GM18868 (cell line): ENCODE measurements around the gene SLC66A1.

Experiments
- ATAC-seq: cut with Tn5 transposase; IDR thresholded peaks from one replicate; pipeline ENCODE4 v1.9.1; 2021; ENCODE audit warnings: mild to moderate bottlenecking, moderate library complexity; ENCODE audit not compliant: unreplicated experiment

SLC66A1 gene

DNA sequence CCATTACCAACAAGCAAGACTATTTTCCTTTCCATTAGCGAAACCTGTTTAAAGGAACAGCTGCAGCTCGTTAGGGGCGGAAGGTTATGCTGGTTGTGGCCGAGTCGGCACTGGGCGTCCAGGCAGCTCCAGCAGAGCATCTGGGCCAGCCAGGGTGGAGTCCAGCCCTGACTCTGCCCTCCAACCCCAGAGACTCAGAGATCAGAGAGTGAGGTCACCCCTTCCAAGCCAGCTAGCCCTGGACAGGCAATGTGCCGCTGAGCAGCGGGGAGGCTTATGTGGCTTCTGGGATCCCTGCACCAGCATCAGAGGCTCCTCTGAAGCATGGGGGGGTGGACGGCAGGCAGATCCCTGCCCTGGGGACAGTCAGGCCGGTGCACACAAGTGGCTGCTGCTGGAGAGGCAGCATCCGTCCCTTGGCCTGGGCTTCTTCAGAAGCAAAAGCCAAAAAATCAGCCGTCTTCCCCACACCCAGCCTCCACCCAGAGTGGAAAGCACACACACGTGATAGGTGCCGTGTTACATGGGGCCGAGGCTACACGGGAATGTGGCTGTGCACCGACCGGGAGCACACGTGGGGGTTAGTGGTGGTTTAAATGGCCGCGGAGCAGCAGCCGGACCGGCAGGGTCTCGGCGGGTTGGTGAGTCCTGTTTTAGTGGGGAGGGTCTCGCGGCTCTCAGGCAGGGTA is 30.1 kb downstream of the SLC66A1 start:
- no peak for ATAC-seq

DNA sequence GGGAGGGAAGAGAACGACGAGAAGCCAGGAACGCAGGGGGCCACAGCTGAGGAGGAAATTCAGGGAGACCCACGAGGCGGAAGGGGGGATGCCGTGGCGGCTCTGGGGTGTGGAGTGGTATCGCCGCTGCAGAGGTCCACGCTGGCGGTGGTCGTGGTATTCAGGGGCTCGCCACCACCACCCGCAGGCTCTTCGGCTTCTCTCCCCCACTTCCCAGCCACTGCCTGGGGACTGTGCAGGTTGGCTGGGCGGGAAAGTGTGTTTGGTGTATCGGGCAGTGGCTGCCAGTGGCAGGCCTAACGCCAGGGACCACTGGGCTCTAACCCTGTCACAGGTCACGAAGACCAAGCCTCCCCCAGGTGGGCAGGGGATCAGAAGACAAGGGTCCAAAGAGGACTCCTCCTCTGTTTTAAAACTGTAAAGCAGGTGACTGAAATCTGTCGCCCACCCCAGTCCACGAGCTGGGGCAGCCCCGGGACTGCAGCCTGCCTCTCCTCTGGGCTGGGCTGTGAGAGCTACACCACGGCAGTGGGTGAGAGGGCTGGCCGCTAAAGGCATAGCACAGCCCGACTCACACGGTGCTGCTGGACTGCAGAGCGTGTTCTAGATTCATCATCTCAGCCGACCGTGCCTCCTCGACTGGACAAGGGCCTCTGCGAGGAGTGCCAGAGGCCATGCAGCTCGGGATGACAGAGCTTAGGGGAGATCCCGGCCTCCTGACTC is 30.9 kb downstream of the SLC66A1 start:
- no peak for ATAC-seq

DNA sequence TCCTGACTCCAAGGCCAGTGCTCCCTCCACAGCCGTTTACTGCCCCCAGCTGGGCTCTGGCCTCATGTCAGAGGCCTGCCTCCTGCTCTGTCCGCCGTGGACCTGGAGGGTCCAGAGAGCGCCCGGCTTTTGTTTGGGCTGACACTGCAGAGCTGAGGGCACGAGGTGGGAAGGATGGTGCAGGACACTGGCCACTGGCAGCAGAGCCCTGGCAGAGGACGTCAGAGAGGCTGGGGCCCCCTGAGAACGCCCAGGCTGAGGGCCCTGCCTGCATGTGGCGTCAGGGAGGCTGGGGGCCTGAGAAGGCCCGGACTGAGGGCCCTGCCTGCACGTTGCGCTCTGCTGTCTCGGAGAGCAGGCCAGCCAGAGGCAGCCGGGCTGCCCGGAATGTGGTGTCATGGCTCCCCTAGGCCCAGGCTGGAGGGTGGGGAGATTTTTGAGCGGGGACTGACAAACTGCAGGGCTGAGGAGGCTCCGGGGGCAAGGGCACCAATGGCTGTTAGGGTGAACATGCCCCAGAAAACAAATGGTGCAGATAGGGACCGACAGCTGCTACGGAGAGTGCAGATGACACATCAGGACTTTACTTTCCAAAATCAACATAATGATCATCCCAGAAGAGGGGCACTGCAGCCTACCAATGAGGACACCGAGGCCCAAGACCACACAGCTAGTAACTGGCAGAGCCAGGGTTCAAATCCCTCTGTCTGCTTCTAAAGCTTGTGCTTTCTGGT is 31.7 kb downstream of the SLC66A1 start:
- ATAC-seq, result no peak

DNA sequence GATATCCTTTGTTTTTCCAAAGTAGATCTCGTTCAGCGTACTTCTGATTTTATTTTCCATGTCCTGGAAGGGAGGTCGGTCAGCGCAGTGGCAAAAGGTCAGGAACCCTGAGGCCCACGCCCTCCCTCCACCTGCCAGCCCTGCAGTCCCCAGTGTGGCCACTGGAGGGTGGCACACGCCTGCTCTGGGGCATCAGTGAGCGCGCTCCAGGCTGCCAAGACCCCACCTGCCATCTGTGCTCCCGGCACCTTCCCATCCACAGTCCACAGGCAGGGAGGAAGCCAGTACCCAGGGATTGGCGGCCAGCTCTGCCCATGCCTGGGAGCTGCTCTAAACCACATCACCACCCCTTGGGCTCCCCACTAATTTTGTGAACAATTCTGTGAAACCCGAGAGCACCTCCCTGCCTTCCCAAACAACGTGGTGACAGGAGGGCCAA is 32.3 kb downstream of the SLC66A1 start:
- ATAC-seq, result no peak

DNA sequence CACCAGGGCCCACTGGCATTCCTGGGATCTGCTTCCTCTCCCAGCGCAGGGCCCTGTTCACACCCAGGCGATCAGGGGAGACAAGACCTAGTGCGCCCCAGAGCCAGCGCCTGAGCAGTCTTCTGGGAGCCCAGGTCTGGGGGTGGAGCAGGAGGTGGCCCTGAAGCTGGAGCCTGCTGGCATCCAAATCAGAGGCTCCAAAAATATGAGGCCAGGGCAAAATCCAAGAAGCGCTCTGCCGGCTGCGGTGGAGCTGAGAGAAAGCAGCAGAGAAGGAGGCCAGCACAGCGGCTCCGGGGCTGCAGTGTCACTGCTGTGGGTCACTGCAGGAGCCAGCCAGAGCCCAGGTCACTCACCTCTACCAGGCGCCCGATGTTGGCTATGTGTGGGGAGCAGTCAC is 32.7 kb downstream of the SLC66A1 start:
- no peak for ATAC-seq

DNA sequence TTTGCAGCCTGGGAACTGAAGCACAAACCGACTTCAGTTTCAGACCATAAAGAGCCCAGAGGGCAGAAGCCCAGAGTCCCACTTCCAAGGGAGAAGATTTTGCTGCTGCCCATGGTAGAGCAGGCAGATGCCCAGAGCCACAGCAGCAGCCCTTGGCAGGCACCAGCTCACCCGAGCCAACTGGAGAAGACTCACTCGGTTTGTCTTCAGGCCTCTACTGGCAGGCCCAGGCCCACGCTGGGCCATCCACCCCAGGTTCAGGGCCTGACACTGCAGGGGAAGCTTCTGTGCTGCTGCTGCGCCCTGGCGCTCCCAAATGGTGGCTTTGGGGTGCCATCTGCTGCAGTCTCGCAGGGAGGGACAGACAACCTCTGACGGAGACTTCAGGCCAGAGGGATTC is 33.3 kb downstream of the SLC66A1 start:
- no peak for ATAC-seq

DNA sequence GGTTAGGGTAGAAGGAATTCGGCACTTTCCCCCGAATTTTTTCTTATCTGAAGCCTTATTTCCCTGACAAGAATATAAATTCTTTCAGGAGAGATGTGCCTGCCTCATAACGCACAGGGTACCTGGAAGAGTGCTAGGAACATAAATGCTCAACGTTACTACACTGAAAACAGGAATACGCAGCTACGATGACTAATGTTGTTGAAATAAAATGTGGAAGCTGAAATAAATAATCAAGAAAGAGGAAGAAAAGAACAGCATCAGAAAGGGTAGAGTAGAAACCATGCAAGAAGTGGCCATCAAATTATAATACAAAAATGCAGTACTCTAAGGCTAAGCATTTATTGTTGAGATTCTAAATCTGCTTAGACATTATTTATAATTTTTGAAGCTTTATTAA is 33.9 kb downstream of the SLC66A1 start:
- ATAC-seq, result no peak

DNA sequence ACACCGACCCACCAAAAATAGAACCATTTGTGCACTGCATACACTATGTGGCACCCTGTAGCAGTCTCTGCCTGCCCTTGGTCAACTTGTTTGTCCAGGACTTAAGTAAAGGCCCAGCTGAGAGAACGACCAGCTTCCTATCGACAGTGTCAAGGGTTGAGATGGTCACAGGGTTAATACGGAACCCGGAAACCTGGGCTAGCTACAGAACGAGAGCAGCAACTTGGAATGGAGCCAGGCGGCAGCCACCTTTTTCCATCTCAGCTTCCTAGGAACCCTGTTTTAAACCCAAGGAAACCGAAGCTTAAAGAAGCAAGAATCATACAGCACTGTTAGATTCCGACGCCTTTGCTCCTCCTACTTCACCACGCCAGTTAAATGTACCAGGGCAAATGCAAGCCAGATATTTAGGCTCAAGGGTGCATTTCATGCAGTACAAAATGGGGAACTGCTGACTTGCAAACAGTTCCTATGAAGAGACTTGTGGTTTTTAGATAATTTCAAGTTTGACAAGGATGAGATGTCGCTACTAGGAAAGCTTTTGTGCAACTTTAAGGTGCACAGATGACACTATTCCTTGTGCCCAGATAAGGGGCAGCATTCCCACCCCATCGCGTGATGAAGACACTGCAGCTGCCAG is 35.5 kb downstream of the SLC66A1 start:
- ATAC-seq, result no peak

DNA sequence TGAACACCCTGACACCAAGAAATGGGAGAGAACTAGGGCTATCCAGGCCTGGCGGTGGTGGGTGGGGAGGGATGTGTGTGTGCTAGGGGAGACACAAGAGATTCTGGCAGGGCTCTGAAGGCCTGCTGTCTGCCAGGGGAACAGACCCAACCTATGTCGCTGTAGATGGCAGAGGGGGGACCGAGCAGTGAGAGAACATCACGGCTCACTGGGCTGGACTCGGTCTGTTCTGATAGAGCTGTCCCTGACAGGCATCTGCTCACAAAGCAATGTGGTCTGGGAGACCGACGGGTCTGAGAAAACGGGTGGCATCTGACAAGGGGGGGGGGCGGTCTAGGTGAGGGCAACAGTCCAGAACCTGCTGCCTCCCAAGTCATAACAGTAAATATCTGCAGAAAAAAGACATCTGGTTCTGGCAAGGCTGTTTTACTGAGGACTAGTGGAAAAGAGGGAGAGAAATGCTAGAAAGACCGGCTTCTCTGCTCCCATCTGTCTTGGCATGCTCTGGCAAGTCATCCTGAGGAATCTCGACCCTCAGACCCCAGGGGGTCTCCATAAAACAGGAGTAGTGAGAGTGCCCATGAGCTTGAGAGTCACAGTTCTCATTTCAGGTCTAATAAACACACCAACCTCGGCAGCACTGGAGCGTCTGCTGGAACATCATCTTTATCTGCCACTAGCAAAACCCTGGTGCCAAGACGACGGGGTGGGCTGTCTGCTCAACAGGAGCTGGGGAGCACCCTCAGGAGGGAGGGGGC is 36.5 kb downstream of the SLC66A1 start:
- no peak for ATAC-seq

DNA sequence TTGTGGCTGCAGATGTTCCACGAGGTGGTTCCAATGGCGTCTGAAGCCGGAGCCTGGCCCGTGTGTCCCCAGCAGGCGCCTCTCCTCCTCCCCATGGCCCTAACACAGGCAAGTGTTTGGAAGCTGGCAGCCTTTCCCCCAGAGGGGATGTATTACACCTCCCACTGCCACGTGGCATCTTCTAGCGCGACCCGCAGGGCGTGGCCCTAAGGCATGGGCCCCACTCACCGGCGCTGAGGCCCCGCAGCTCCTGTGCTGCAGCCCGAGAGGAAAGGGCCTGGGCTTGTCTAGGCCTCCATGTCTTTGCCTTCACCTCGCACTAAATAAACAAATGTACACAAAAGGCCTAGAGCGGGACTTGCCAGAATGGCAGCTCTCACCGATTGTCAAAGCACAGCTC is 37.9 kb downstream of the SLC66A1 start:
- no peak for ATAC-seq

DNA sequence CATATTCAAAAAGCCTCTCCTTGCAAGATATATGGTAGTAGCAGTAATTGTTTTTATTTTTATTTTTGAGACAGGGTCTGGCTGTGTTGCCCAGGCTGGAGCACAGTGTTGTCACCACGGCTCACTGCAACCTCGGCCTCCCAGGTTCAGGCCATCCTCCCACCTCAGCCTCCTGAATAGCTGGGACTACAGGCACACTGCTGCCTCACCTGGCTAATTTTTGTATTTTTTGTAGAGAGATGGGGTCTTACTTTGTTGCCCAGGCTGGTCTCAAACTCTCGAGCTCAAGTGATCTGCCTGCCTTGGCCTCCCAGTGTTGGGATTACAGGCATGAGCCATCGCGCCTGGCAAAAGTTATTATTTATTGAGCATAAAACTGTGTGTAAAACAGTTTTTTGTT is 38.4 kb downstream of the SLC66A1 start:
- ATAC-seq, result no peak

DNA sequence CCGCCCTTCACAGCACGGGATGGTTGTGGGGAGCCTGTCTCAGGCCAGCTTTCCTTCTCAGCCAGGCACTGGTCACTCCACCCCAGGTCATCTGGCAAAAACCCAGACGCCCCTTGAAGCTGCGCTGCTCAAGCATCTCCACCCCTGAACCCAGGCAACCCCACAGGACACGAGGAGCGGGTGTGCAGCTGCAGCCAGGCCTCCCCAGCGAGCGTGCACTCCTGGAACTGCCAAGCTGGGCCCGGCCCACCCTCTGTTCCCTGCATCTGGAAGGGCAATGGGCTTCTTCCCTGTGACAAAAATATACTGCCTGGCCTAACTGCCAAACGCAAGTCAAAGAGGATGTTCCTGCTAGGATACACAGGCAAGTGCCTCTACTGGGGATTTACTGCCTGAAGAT is 39.7 kb downstream of the SLC66A1 start:
- no peak for ATAC-seq

DNA sequence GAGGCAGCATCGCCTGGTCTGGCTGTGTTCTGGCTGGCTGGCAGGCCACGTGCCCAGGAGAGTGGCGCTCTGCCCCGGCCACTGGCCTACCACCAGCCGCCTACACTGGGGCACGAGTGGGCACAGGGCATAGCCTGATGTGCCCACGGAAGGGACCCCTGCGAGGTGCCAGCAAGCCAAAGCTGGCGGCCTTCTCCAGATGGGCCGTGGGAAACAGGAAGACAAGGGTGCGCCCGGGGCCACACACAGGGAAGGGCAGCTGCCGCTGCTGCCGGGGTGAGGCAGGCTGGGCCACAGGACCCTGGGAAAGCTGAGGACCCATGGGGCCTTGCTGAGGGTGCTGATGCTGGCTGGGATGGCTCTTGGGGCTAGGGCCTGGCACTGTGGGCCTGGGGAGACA is 40.7 kb downstream of the SLC66A1 start:
- no peak for ATAC-seq

DNA sequence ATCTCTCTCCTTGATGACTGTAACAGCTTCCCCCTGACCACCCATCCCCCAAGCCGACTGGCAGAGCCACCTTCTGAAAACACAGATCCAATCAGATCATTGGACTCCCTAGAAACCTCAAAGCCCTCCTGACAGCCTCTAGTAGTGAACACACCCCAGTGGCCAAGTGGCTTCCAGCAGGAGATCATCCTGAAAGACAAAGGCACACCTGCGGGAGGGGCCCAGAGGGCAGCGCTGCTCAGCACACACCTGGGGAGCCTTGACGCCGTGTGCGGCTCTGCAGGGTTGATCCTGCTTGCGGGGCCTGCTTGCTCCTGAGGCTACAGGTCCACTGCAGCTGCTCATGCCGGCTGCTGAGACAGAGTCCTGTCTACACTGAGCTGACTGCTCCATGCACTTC is 41.5 kb downstream of the SLC66A1 start:
- no peak for ATAC-seq

DNA sequence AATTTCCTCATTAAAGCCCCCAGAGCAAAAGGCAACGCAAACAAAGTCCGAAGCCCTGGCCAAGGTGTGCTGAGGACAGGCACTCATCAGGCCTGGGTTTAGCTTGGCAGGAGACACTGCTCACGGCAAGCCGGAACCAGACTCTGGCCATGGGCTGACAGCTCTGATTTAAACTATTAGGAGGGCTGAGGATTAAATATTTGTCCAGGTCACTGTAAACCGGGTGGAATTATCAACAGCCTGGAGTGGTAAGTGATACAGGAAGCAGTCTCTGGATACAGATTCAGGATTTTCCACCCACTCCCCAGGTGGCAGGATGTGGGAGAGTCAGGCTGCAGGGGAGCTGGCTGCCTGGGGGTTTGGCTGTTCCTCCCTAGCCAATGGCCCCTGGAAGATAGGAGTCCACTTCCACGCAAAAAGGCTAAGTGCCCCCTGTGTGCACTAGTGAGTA is 42.4 kb downstream of the SLC66A1 start:
- ATAC-seq, result no peak

DNA sequence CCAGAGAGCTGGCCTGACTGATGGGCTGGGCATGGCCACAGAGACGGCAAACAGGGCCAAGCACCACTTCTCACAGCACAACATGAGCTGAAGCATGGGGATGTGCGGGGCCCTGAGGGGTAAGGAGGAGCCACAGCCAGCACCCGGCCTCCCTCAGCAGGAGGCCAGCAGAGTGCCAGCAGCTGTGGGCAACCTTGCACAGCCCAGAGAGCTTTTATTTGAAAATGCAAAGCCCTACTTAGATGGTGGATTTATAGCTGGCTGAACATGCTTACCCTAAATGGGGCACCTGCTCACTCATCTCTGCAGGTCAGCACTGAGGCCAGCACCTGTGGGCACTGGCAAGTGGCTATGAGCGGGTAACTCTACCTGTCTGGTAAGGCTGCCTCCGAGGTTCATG is 44.1 kb downstream of the SLC66A1 start:
- no peak for ATAC-seq

DNA sequence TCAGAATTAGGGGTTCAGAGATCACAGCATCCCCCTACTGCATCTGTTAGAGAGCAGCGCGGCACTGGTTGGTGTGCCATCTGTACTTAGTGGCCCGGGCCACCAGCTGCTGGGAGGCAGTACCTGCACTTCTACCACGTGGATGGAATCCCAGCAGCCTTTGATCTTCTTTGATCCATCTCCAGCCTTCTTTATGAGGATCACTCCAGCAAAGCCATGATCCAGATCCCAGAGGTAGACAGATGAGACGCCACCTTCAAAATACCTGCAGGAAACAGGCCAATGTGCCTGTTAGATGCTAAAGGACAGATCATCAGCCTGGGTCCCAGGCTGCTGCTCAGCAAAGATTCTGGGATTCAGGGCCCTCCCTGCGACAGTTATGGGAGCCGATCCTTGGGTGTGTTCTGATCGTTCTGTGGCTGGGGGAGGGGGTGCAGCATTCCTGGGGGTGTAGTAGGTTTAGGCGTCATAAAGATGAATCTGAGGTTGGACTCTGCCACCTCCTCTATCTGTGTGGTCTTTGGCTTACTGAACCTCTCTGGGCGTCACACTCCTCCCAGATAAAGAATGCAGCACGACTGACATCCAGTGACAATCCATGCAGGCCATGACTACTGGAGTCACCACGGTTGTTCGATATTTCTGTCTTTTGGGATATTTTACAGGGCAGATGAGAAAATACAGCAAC is 45.3 kb downstream of the SLC66A1 start:
- no peak for ATAC-seq

DNA sequence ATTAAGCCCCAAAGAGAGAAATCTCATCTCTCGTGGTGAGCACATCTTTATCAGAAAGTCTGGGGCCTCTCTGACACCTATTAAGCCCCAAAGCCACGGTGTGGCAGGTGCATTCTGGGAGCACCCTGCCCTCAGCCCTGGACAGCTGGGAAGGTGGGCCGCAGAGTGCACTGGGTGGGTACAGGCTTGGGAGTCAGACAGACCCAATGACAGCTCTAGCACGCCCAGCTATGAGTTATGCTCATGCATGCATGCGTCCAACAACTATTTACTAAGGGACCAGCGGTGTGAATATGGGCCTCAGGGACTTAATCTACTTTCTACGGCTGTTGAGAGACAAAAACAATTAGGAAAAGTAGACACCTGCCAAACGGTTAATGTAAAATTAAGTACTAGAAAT is 46.6 kb downstream of the SLC66A1 start:
- ATAC-seq, result no peak

DNA sequence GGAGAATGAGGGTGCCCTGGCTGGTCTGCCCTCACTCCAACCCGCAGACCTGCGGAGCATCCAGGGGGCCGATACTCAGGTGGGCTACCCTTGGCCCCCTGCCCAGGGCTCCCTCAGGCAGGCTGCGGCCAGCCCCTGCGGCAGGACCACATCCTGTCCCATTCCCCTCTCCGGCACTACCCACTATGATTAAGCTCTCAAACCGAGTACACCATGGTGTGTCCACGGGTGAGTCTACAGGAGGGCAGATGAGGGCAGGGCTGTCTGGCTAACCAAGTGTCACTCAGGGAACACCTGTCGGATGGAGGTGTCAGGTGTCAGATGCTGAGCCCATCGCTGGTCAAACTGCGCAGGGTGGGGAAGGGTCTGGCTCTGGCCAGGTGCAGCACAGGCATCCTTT is 47.2 kb downstream of the SLC66A1 start:
- ATAC-seq, result no peak

DNA sequence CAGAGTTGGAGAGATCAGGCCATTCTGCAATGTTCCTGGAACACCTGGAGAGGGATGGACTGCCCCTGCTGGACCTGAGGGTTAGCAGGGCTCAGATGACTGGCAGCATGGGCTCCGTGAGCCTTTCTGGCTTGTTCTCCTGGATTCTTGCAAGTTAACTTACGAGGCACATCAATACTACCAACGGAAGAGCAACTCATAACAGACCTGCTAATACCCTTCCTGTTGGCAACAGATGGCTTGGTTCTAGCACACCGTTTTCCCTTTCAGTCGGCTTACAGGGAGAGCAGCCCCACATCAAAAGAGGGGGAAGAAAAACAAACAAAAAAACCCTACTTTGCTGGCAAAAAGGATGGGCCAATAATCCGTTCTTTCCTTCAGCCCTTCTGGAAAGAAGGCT is 47.9 kb downstream of the SLC66A1 start:
- ATAC-seq, result no peak
